Measurements from ENCODE around the gene GCGR. TPM values are rescaled to one million over a fixed set of nuclear protein-coding genes. Genes with fewer than 3 reads are reported as not detected.

The GCGR gene
- total and polyA plus RNA-seq, 2 donors (not counting 1 experiment from before 2014, with no cell fraction given), result not detected

- ChIA-PET CTCF (interaction anchor here (0.6 to 1.2 kb wide), 2 partner anchors 27 to 84 kb away, joined by 3 read pairs; no protein-coding TSS in a partner anchor), POLR2A (interaction anchor here (0.5 kb wide), 1 partner anchor 348 kb away, joined by 3 read pairs; no protein-coding TSS in a partner anchor)
- DNase-seq, result no peak
- no peak overlapping the region for H3K27ac Mint-ChIP-seq
- Histone ChIP-seq H3K9me3 (ENCODE audit: control extremely low read depth in 1 of 3, control insufficient read depth in 2 of 3, insufficient read depth in 1 of 3, low read length in 2 of 3) (no peaks in the 10 kb centered on the region), H3K27ac (ENCODE audit: low read length in 2 of 2) (no peak overlapping the region), H3K9ac (ENCODE audit: low read length) (no peak overlapping the region), H3K27me3 (replicated peaks in 1 of 4; ENCODE audit: control extremely low read depth in 1 of 4, control insufficient read depth in 3 of 4, insufficient read depth in 4 of 4, low read length in 3 of 4) (no peaks in the 10 kb centered on the region), H4K20me1 (ENCODE audit: control insufficient read depth, insufficient read depth, low read length, poor library complexity, severe bottlenecking) (peaks cover 1% of the 10 kb centered on the region), H3K36me3 (replicated peaks in 1 of 2; ENCODE audit: control extremely low read depth in 1 of 2, control insufficient read depth in 1 of 2, extremely low read depth in 1 of 2, insufficient read depth in 2 of 2, low read length in 1 of 2) (peaks cover 3 to 47% of the 10 kb centered on the region in 2 experiments), H3K4me1 (ENCODE audit: control insufficient read depth in 2 of 2, insufficient read depth in 2 of 2, low read length in 2 of 2) (no peaks in the 10 kb centered on the region), H3K4me2 (replicated peaks; ENCODE audit: low read depth, low read length, poor library complexity, severe bottlenecking) (no peak overlapping the region), H2AFZ (ENCODE audit: insufficient read depth, low read depth, low read length, poor library complexity, severe bottlenecking) (no peak overlapping the region), H3K4me3 (ENCODE audit: control extremely low read depth in 1 of 5, extremely low read depth in 1 of 5, insufficient read depth in 1 of 5, low read depth in 2 of 5, low read length in 4 of 5) (no peak overlapping the region), H3K79me2 (ENCODE audit: control insufficient read depth, insufficient read depth, low read length) (no peaks in the 10 kb centered on the region)
- no peaks in the 10 kb centered on the region for H3K4me1 Mint-ChIP-seq
- ATAC-seq (ENCODE audit: low read depth), result no peak
- WGBS (ENCODE audit: insufficient coverage), result 94% methylated on average over 33 of the region's 38 CpGs
- TF ChIP-seq EZH2 (IDR thresholded peaks at IDR 0.05; ENCODE audit: borderline replicate concordance, insufficient read depth, low read depth, low read length, poor library complexity, severe bottlenecking) (no peak), CTCF (IDR thresholded peaks at IDR 0.05) (no peak)
- no peaks in the 10 kb centered on the region for H3K9me3 Mint-ChIP-seq (ENCODE audit: insufficient read depth)
- no peak overlapping the region for H3K4me3 Mint-ChIP-seq
- intact Hi-C loops (cut with micrococcal nuclease), result no loop called here
- H3K27me3 Mint-ChIP-seq, result no peaks in the 10 kb centered on the region
These were observed 42.2 kb downstream of the GCGR start for GRCh38 chr17:81845881-81846742.

All from B cell (primary cell).